ENCODE results near the gene CACNG4. TPM values are rescaled to one million over a fixed set of nuclear protein-coding genes. Genes with fewer than 3 reads are reported as not detected.

CACNG4 gene
- total RNA-seq, 1 donor from 2014 or later = 9.5 TPM

DNA sequence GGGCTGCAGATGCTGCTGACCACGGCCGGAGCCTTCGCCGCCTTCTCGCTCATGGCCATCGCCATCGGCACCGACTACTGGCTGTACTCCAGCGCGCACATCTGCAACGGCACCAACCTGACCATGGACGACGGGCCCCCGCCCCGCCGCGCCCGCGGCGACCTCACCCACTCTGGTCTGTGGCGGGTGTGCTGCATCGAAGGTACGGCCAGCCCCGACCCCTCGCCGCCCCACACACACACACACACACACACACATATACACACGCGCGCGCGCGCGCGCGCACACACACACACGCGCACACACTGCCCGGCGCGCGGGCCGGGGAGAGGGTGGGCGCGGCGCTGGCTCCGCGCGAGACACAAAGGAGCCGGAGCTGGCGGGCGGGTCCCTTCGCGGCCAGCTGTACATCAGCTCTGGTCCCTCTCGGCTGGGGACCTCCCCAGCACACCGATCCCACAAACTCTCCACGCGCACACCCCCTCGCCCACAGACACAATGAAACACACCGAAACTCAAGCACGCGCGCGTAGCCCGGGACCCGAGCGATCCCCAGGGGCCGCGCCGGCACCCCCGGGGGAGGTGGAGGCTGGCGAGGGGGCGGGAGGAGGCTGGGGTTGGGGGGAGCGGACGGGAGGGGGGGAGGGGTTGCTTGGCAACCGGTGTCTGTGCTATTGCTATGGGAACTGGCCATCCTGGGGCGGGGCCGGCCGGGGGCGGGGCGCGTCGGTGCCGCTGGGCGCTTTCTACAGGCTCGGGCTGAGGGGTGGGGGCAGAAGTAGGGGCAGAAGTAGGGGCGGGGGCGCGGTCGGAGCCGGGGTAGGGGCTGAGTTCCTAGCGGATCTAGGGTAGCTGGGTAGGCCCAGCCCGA, 658 bp downstream of the CACNG4 start:
- Mint-ChIP-seq H3K9me3 (no peaks in the 10 kb centered on the region), H3K27me3 (ENCODE audit: low read depth) (peaks cover 71% of the 10 kb centered on the region), H3K36me3 (no peaks in the 10 kb centered on the region), H3K4me3 (peak overlapping the region; percentile 72), H3K4me1 (peaks cover 26% of the 10 kb centered on the region), H3K27ac (no peak overlapping the region)
- no peak for TF ChIP-seq CTCF (IDR thresholded peaks at IDR 0.05; ENCODE audit: unreplicated experiment)
- DNase-seq (ENCODE audit: low spot score in 2 of 2, unreplicated experiment in 2 of 2) = peak in 1 of 2 experiments; percentile 55

DNA sequence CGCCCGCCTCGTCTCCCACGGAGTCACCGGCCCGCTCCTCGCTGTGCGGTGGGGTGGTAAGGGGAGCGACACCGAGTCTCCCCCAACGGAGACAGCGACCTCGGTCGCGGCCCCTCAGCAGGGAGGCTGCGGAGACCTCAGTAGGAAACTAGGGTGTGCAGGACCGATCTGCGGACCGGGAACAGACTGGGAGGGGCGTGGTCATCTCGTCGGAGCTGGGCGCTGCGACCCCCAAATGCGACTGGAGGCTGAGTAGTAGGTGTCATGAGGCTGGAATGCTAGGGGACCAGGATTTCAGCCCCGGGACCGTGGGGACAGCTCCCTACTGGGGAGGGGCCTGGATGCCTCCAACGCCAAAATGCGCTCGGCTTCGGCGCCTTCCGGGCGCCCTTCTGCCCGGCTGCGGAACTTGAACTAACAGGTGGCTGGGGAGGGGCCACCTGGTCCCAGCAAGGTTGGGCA, 1.3 kb downstream of the CACNG4 start:
- no peak overlapping the region for H3K27ac Mint-ChIP-seq
- DNase-seq (ENCODE audit: low spot score in 2 of 2, unreplicated experiment in 2 of 2) = no peak
- TF ChIP-seq CTCF (IDR thresholded peaks at IDR 0.05; ENCODE audit: unreplicated experiment) = no peak
- H3K9me3 Mint-ChIP-seq = no peaks in the 10 kb centered on the region
- H3K4me1 Mint-ChIP-seq = peaks cover 26% of the 10 kb centered on the region
- peak overlapping the region; percentile 64 for H3K4me3 Mint-ChIP-seq
- H3K27me3 Mint-ChIP-seq (ENCODE audit: low read depth) = peaks cover 65% of the 10 kb centered on the region
- H3K36me3 Mint-ChIP-seq = no peaks in the 10 kb centered on the region

DNA sequence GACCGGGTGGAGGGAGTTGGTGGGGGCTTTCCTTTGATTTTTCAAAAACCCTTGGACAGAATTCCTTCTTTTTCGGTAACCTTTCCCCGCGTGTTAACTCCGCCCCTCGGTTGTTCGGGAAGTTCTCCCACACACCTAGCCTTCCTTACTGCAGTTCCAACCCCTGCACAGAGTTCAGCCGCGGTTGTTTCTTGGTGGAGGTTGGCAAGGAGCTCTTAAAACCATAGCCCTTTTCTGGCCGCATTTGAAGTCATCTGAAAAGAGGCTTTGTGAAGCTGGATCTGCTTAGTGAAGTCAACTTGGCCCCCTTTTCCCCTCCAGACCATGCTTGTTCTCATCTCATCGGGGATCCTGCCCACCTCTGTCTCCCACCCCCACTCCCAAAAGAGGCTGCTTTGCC, 1.8 kb downstream of the CACNG4 start:
- H3K9me3 Mint-ChIP-seq = no peaks in the 10 kb centered on the region
- H3K4me1 Mint-ChIP-seq = peaks cover 26% of the 10 kb centered on the region
- no peak for DNase-seq (ENCODE audit: low spot score in 2 of 2, unreplicated experiment in 2 of 2)
- peaks cover 63% of the 10 kb centered on the region for H3K27me3 Mint-ChIP-seq (ENCODE audit: low read depth)
- no peak for TF ChIP-seq CTCF (IDR thresholded peaks at IDR 0.05; ENCODE audit: unreplicated experiment)
- H3K4me3 Mint-ChIP-seq = peak overlapping the region; percentile 64
- no peaks in the 10 kb centered on the region for H3K36me3 Mint-ChIP-seq
- H3K27ac Mint-ChIP-seq = no peak overlapping the region

DNA sequence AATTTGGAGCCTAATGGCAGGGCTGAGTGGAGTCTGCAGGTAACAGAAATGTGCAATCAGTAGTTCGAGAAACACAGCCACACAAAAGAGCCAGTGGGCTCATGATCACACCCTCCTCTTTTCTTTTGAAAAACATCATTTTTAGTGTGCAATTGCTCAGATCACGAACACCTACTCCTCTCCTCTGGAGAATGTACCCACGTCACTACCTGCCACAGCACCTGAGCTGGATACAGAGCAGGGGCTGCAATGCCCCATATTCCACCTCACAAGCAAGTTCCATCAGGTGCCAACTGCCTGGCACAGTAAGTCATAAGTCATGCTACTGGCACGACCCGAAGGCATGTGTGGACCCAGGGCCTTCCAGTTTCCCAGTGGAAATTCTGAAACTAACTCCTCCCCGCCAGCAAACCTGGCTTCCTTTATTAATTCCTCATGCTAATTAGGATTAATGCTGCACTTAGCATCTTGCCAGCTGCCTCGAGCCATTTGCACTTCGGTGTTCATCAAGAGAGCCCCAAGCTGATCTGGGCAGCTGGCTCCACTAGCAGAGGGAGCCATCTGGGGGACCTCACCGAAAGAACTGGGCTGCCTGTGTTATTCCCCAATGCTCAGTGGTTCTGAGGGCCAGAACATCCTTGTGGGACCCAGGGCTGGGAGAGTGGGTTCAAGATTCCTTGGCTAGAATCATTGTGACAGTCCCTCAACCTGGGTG, 2.4 kb downstream of the CACNG4 start:
- H3K9me3 Mint-ChIP-seq = no peaks in the 10 kb centered on the region
- no peak for DNase-seq (ENCODE audit: low spot score in 2 of 2, unreplicated experiment in 2 of 2)
- peak overlapping the region; percentile 64 for H3K4me3 Mint-ChIP-seq
- no peak for TF ChIP-seq CTCF (IDR thresholded peaks at IDR 0.05; ENCODE audit: unreplicated experiment)
- H3K36me3 Mint-ChIP-seq = no peaks in the 10 kb centered on the region
- H3K4me1 Mint-ChIP-seq = peaks cover 26% of the 10 kb centered on the region
- no peak overlapping the region for H3K27ac Mint-ChIP-seq
- H3K27me3 Mint-ChIP-seq (ENCODE audit: low read depth) = peaks cover 63% of the 10 kb centered on the region

- no peaks in the 10 kb centered on the region for H3K36me3 Mint-ChIP-seq
- no peaks in the 10 kb centered on the region for H3K9me3 Mint-ChIP-seq
- peaks cover 53% of the 10 kb centered on the region for H3K27me3 Mint-ChIP-seq (ENCODE audit: low read depth)
- no peak for TF ChIP-seq CTCF (IDR thresholded peaks at IDR 0.05; ENCODE audit: unreplicated experiment)
- no peak overlapping the region for H3K27ac Mint-ChIP-seq
- no peak overlapping the region for H3K4me3 Mint-ChIP-seq
- no peak for DNase-seq (ENCODE audit: low spot score in 2 of 2, unreplicated experiment in 2 of 2)
- H3K4me1 Mint-ChIP-seq = peaks cover 26% of the 10 kb centered on the region
These were observed 3.5 kb downstream of the CACNG4 start for GRCh38 chr17:66967837-66968543.
